GM12878 (cell line): ENCODE results near the gene LMLN.

ENCODE experiments used
- BRCA1 ChIP-seq: IDR thresholded peaks from 2 replicates; pipeline ENCODE4 v1.6.1; 2011; ENCODE audit warnings: low read depth, low read length, improper control_type of control experiment
- CHD1 ChIP-seq: IDR thresholded peaks from 2 replicates; pipeline ENCODE4 v1.6.1; 2012; ENCODE audit warnings: low read depth, low read length, improper control_type of control experiment
- SMC3 ChIP-seq: IDR thresholded peaks from 2 replicates; pipeline ENCODE4 v1.6.1; 2011; ENCODE audit warnings: low read length, improper control_type of control experiment, borderline replicate concordance
- SP1 ChIP-seq: IDR thresholded peaks from one replicate; pipeline ENCODE4 v1.6.1; 2011; ENCODE audit warnings: low read depth, low read length
- TF ChIP-seq, protein P1 (sequence below), 3 experiments: IDR thresholded peaks in 2 of 3; conservative IDR thresholded peaks in 1 of 3; 2 replicates each; pipeline ENCODE4 v1.5.1; 2011; ENCODE audit warnings: low read depth in 3 of 3, low read length in 3 of 3, mild to moderate bottlenecking in 3 of 3, control low read depth in 2 of 3, moderate library complexity in 2 of 3, inconsistent platforms in 1 of 3, mixed read lengths in 1 of 3; ENCODE audit not compliant: control insufficient read depth in 2 of 3, insufficient read depth in 1 of 3; ENCODE audit errors: extremely low read depth in 1 of 3

DNA sequence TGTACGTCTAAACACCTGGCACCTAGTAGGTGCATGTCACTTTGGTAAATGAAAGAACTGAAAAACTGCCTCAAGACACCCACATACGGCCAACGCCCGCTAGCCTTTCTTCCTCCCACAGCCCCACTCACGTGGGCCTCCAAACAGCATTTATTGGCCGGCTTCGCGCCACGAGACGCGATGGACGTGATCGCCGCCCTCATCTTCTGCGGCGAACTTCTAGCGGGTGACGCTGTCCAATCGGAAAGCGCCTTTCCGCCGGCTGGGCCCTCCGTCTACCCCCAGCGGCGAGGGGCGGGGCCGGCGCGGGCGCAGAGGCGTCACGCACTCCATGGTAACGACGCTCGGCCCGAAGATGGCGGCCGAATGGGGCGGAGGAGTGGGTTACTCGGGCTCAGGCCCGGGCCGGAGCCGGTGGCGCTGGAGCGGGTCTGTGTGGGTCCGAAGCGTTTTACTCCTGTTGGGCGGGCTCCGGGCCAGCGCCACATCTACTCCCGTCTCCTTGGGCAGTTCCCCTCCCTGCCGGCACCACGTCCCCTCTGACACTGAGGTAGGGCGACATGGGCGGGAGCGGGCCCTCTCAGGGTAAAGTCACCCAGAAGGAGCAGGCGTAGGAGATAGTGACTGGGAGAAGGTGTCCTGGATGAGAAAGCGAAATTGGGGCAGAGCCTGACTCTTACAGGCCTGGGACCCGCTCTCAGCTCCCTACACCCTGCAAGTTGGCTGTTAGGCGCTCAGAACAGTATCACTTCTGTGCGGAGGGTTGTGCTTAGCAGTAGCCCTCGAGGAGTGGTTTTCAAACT, at the start of gene LMLN:
- TF ChIP-seq CHD1 (no peak), SP1 (peak; percentile 68), SMC3 (no peak), BRCA1 (no peak)
- TF ChIP-seq, protein P1, sequence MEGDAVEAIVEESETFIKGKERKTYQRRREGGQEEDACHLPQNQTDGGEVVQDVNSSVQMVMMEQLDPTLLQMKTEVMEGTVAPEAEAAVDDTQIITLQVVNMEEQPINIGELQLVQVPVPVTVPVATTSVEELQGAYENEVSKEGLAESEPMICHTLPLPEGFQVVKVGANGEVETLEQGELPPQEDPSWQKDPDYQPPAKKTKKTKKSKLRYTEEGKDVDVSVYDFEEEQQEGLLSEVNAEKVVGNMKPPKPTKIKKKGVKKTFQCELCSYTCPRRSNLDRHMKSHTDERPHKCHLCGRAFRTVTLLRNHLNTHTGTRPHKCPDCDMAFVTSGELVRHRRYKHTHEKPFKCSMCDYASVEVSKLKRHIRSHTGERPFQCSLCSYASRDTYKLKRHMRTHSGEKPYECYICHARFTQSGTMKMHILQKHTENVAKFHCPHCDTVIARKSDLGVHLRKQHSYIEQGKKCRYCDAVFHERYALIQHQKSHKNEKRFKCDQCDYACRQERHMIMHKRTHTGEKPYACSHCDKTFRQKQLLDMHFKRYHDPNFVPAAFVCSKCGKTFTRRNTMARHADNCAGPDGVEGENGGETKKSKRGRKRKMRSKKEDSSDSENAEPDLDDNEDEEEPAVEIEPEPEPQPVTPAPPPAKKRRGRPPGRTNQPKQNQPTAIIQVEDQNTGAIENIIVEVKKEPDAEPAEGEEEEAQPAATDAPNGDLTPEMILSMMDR (IDR thresholded peaks at IDR 0.05 in 2 of 3, conservative IDR thresholded peaks at IDR 0.05 in 1 of 3; ENCODE audit: control insufficient read depth in 2 of 3, extremely low read depth in 1 of 3, insufficient read depth in 1 of 3, low read depth in 3 of 3, low read length in 3 of 3): no peak
